ENCODE measurements around the gene SAMD14.

DNA sequence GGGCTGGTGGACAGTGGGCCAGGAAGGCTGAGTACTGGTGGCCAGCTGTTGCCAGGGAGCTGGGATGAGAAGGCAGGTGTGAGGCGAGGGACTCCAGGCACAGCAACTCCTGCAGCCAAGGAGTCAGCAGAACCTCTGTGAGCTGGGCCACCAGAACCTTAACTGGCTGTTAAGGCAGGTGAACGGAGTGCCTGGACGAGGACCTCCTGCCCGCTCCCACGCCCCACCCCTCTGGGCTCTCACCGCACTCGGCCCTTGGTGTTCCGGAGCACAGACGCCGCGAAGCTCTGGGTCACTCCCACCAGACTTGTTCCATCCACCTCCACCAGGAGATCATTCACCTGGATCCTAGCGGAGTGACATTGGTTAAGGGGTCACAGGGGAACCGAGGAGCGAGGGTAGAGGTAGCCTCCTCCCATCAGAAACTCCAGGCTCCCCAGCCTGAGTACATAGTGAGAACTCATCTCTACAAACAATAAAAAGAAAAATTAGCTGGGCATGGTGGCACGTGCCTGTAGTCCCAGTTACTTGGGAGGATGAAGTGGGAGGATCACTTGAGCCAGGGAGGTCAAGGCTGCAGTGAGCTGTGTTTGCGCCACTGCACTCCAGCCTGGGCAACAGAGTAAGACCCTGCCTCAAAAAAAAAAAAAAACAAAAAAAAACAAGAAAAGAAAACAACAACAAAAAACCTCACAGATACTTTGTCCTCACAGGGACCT, 11.2 kb upstream of the SAMD14 start:
- no peak for TF ChIP-seq CTCF (IDR thresholded peaks at IDR 0.05 in 4 of 5, conservative IDR thresholded peaks at IDR 0.05 in 1 of 5)
- TF ChIP-seq POLR2A (IDR thresholded peaks at IDR 0.05): no peak
